ENCODE results near the gene SMG6.

SMG6 gene

GRCh38 chr17:2064147-2064489 is 239.5 kb downstream of the SMG6 start:
- no peaks in the 10 kb centered on the region for H3K9me3 ChIP-seq (ENCODE audit: insufficient read depth, low read length)
- peaks cover 7% of the 10 kb centered on the region for H3K27me3 ChIP-seq (ENCODE audit: low read depth, low read length)
- H3K4me1 ChIP-seq (ENCODE audit: low read length): no peaks in the 10 kb centered on the region
- H2AFZ ChIP-seq (ENCODE audit: low read depth, low read length): no peak overlapping the region
- H3K79me2 ChIP-seq (ENCODE audit: low read length): no peaks in the 10 kb centered on the region
- H4K20me1 ChIP-seq (ENCODE audit: insufficient read depth, low read length): peaks cover 31% of the 10 kb centered on the region
- no peak overlapping the region for H3K27ac ChIP-seq (ENCODE audit: low read length)
- H3K4me2 ChIP-seq (ENCODE audit: low read length): no peak overlapping the region
- no peaks in the 10 kb centered on the region for H3K36me3 ChIP-seq (replicated peaks; ENCODE audit: low read depth, low read length)
- no peak overlapping the region for H3K4me3 ChIP-seq (ENCODE audit: low read length)
- TF ChIP-seq CTCF (IDR thresholded peaks at IDR 0.05; ENCODE audit: low read depth, low read length) (no peak), EZH2phosphoT487 (IDR thresholded peaks at IDR 0.05; ENCODE audit: low read depth) (no peak)
- H3K9ac ChIP-seq (ENCODE audit: low read length): no peak overlapping the region

- no peak overlapping the region for H3K4me3 ChIP-seq (ENCODE audit: low read length)
- peaks cover 25% of the 10 kb centered on the region for H4K20me1 ChIP-seq (ENCODE audit: insufficient read depth, low read length)
- H3K79me2 ChIP-seq (ENCODE audit: low read length): no peaks in the 10 kb centered on the region
- no peak overlapping the region for H3K4me2 ChIP-seq (ENCODE audit: low read length)
- no peak overlapping the region for H3K9ac ChIP-seq (ENCODE audit: low read length)
- TF ChIP-seq CTCF (IDR thresholded peaks at IDR 0.05; ENCODE audit: low read depth, low read length) (no peak), EZH2phosphoT487 (IDR thresholded peaks at IDR 0.05; ENCODE audit: low read depth) (no peak)
- H3K4me1 ChIP-seq (ENCODE audit: low read length): no peaks in the 10 kb centered on the region
- no peak overlapping the region for H3K27ac ChIP-seq (ENCODE audit: low read length)
- no peaks in the 10 kb centered on the region for H3K36me3 ChIP-seq (replicated peaks; ENCODE audit: low read depth, low read length)
- H2AFZ ChIP-seq (ENCODE audit: low read depth, low read length): no peak overlapping the region
- peaks cover under 1% of the 10 kb centered on the region for H3K27me3 ChIP-seq (ENCODE audit: low read depth, low read length)
- H3K9me3 ChIP-seq (ENCODE audit: insufficient read depth, low read length): no peaks in the 10 kb centered on the region
These were observed 240.1 kb downstream of the SMG6 start for GRCh38 chr17:2063261-2064146.

GRCh38 chr17:2062571-2063183 is 240.9 kb downstream of the SMG6 start:
- Histone ChIP-seq H3K79me2 (ENCODE audit: low read length) (no peaks in the 10 kb centered on the region), H2AFZ (ENCODE audit: low read depth, low read length) (no peak overlapping the region), H3K9ac (ENCODE audit: low read length) (no peak overlapping the region), H3K9me3 (ENCODE audit: insufficient read depth, low read length) (no peaks in the 10 kb centered on the region), H3K36me3 (replicated peaks; ENCODE audit: low read depth, low read length) (no peaks in the 10 kb centered on the region), H4K20me1 (ENCODE audit: insufficient read depth, low read length) (peaks cover 17% of the 10 kb centered on the region; the same call in 1 of the 2 replicates), H3K4me3 (ENCODE audit: low read length) (no peak overlapping the region), H3K4me2 (ENCODE audit: low read length) (no peak overlapping the region), H3K27me3 (ENCODE audit: low read depth, low read length) (no peaks in the 10 kb centered on the region), H3K27ac (ENCODE audit: low read length) (no peak overlapping the region), H3K4me1 (ENCODE audit: low read length) (no peaks in the 10 kb centered on the region)
- no peak for TF ChIP-seq CTCF (IDR thresholded peaks at IDR 0.05; ENCODE audit: low read depth, low read length)
- TF ChIP-seq EZH2phosphoT487 (IDR thresholded peaks at IDR 0.05; ENCODE audit: low read depth): no peak

- Histone ChIP-seq H3K4me2 (ENCODE audit: low read length) (no peak overlapping the region), H3K36me3 (replicated peaks; ENCODE audit: low read depth, low read length) (no peaks in the 10 kb centered on the region), H3K4me3 (ENCODE audit: low read length) (no peak overlapping the region), H3K9me3 (ENCODE audit: insufficient read depth, low read length) (no peaks in the 10 kb centered on the region), H4K20me1 (ENCODE audit: insufficient read depth, low read length) (peaks cover 8% of the 10 kb centered on the region; the same call in 1 of the 2 replicates), H3K27ac (ENCODE audit: low read length) (no peak overlapping the region), H3K27me3 (ENCODE audit: low read depth, low read length) (no peaks in the 10 kb centered on the region), H3K79me2 (ENCODE audit: low read length) (no peaks in the 10 kb centered on the region), H2AFZ (ENCODE audit: low read depth, low read length) (no peak overlapping the region), H3K4me1 (ENCODE audit: low read length) (no peaks in the 10 kb centered on the region), H3K9ac (ENCODE audit: low read length) (no peak overlapping the region)
- TF ChIP-seq CTCF (IDR thresholded peaks at IDR 0.05; ENCODE audit: low read depth, low read length) (no peak), EZH2phosphoT487 (IDR thresholded peaks at IDR 0.05; ENCODE audit: low read depth) (no peak)
These were observed 242.1 kb downstream of the SMG6 start for GRCh38 chr17:2061441-2061958.
